ENCODE data around the gene BHLHE23.

DNA sequence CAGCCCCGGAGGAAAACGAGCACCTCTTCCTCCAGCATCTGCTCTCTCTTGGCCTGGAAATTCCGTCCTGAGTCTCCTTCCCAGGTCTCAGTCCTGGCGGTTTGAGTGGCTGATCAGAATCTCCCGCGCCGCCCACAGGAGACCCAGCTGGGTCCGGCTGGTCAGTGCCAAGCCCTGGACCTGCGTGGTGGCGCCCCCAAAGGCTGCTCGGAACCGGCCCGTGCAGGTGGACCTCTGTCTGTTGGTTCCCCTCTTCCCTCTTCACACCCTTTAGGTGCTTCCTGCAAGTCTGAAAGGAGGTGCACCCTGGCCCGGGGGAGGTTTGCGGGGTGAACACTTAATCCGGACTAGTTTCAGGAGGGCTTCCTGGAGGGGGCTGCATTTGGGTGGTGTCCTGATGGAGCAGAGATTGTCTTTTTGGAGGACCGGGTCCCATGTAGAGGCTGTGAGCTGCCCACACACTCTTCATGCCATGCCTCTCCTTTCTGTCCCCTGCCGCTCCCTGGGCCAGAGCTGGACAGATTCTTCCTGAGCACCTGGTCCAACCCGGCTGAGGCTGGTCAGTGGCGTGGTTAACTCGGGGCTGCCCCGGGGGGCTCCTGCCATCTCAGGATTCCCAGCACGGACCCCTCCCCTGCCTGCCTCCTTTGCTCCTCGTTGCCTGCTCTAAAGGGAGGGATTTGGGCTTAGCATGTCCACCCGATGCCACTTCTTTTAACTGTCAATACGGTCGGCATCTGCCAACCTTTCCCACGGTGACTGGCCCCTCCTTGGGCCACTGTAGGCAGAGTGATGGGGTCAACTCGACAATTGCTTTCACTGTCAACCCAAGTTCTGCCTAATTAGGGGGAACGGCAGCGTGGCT is 16.5 kb upstream of the BHLHE23 start:
- TF ChIP-seq POLR2A (IDR thresholded peaks at IDR 0.05) (no peak), POLR2AphosphoS5 (IDR thresholded peaks at IDR 0.05) (no peak)
- TF ChIP-seq, protein P1, sequence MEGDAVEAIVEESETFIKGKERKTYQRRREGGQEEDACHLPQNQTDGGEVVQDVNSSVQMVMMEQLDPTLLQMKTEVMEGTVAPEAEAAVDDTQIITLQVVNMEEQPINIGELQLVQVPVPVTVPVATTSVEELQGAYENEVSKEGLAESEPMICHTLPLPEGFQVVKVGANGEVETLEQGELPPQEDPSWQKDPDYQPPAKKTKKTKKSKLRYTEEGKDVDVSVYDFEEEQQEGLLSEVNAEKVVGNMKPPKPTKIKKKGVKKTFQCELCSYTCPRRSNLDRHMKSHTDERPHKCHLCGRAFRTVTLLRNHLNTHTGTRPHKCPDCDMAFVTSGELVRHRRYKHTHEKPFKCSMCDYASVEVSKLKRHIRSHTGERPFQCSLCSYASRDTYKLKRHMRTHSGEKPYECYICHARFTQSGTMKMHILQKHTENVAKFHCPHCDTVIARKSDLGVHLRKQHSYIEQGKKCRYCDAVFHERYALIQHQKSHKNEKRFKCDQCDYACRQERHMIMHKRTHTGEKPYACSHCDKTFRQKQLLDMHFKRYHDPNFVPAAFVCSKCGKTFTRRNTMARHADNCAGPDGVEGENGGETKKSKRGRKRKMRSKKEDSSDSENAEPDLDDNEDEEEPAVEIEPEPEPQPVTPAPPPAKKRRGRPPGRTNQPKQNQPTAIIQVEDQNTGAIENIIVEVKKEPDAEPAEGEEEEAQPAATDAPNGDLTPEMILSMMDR (IDR thresholded peaks at IDR 0.05): no peak
